PFSK-1 (cell line): Measurements from ENCODE around the gene VIP.

Source experiments
- FOXP2 ChIP-seq: optimal IDR thresholded peaks from 2 replicates; pipeline ENCODE3; 2011; ENCODE audit warnings: borderline replicate concordance, control low read depth, inconsistent platforms; ENCODE audit not compliant: insufficient read depth; ENCODE audit errors: extremely low read length, extremely low read depth
- POLR2AphosphoS5 ChIP-seq: IDR thresholded peaks from 2 replicates; pipeline ENCODE4 v1.6.1; 2012; ENCODE audit warnings: low read depth, mild to moderate bottlenecking, control low read depth, low read length, moderate library complexity
- SIN3A ChIP-seq: IDR thresholded peaks from 2 replicates; pipeline ENCODE4 v1.6.1; 2012; ENCODE audit warnings: mild to moderate bottlenecking, low read length, moderate library complexity, borderline replicate concordance; ENCODE audit not compliant: insufficient read depth
- TAF1 ChIP-seq: IDR thresholded peaks from 2 replicates; pipeline ENCODE4 v1.6.1; 2012; ENCODE audit warnings: low read length, control low read depth, borderline replicate concordance; ENCODE audit not compliant: insufficient read depth
- TF ChIP-seq, protein P1 (sequence below), 2 experiments: IDR thresholded peaks; 2 replicates each; pipeline versions ENCODE4 v1.6.1 to v1.8.0; 2011 to 2012; ENCODE audit warnings: low read depth in 2 of 2, low read length in 2 of 2, control low read depth in 1 of 2, inconsistent platforms in 1 of 2, mild to moderate bottlenecking in 1 of 2, moderate library complexity in 1 of 2; ENCODE audit not compliant: insufficient read depth in 1 of 2

The VIP gene

DNA sequence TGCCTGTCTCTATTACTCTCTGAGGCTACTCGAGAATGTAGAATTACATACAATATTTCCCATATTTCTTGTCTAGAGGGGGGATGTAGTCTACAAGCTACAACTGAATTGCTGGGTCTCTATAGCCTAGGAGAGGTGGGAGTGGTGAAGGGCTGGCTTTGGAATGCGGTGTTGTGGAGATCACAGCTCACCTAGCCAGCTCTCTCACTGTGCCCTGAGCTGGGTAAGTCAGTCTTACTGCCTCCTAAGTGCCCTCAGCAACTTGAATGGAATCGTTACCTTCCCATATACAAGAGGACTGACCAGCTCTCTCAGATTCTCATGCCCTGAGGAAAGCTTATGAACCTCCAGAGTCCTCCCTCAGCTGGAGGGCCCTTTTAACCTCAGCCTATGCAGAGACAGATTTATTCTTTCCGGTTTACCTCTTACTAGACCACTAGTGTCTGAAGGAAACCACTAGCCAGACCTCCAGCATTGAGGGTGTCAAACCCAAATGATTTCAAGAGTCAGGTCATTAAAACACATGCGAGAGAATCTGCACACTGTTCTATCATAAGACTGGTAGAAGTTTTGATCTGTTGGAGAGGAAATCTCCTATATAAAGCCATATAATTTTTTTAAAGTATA, 20.6 kb downstream of the VIP start:
- TF ChIP-seq POLR2AphosphoS5 = no peak
- no peak for TF ChIP-seq FOXP2
- TF ChIP-seq, protein P1, sequence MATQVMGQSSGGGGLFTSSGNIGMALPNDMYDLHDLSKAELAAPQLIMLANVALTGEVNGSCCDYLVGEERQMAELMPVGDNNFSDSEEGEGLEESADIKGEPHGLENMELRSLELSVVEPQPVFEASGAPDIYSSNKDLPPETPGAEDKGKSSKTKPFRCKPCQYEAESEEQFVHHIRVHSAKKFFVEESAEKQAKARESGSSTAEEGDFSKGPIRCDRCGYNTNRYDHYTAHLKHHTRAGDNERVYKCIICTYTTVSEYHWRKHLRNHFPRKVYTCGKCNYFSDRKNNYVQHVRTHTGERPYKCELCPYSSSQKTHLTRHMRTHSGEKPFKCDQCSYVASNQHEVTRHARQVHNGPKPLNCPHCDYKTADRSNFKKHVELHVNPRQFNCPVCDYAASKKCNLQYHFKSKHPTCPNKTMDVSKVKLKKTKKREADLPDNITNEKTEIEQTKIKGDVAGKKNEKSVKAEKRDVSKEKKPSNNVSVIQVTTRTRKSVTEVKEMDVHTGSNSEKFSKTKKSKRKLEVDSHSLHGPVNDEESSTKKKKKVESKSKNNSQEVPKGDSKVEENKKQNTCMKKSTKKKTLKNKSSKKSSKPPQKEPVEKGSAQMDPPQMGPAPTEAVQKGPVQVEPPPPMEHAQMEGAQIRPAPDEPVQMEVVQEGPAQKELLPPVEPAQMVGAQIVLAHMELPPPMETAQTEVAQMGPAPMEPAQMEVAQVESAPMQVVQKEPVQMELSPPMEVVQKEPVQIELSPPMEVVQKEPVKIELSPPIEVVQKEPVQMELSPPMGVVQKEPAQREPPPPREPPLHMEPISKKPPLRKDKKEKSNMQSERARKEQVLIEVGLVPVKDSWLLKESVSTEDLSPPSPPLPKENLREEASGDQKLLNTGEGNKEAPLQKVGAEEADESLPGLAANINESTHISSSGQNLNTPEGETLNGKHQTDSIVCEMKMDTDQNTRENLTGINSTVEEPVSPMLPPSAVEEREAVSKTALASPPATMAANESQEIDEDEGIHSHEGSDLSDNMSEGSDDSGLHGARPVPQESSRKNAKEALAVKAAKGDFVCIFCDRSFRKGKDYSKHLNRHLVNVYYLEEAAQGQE (IDR thresholded peaks at IDR 0.05; ENCODE audit: insufficient read depth in 1 of 2, low read depth in 2 of 2, low read length in 2 of 2) = no peak
- TF ChIP-seq SIN3A = no peak
- TF ChIP-seq TAF1 = no peak

DNA sequence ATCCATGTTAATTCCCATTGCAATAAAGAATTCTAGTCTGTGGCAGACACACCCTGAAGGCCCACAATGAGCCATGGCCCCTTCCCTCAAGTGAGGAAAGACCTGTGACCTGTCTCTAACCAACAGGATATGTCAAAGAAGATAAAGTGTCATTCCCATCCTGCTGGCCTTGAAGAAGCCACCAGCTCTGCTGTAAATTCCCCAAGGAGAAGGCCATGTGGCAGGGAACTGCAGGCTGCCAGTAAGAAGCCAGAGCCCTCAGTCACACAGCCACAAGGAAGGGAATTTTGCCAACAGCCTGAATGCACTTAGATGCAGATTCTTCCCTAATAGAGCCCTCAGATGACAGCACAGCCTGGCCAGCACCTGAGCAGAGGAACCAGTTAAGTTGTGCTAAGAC, 24.8 kb downstream of the VIP start:
- TF ChIP-seq SIN3A (no peak), POLR2AphosphoS5 (no peak), FOXP2 (no peak), TAF1 (no peak)
- TF ChIP-seq, protein P1 (IDR thresholded peaks at IDR 0.05; ENCODE audit: insufficient read depth in 1 of 2, low read depth in 2 of 2, low read length in 2 of 2) = no peak

DNA sequence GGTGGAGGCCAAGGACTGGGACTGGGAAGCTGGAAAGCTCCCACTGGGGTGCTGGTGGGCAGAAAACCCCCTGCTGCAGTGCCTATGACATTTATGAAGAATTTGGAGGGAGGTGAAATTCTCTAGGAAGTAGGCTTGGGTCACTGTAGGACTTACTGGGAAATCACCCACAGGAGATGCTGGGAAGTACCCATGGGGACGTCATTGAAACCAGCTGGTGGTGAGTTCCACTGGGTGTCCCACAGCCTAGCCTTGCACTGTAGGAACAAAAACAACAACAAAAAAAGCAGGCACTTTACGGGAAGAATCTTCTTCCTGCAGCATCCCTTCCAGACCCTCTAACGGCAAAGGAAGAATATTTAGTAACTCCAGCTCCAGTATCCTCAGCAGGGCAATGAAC, 26.2 kb downstream of the VIP start:
- TF ChIP-seq, protein P1 (IDR thresholded peaks at IDR 0.05; ENCODE audit: insufficient read depth in 1 of 2, low read depth in 2 of 2, low read length in 2 of 2) = no peak
- TF ChIP-seq POLR2AphosphoS5 = no peak
- TF ChIP-seq TAF1 = no peak

DNA sequence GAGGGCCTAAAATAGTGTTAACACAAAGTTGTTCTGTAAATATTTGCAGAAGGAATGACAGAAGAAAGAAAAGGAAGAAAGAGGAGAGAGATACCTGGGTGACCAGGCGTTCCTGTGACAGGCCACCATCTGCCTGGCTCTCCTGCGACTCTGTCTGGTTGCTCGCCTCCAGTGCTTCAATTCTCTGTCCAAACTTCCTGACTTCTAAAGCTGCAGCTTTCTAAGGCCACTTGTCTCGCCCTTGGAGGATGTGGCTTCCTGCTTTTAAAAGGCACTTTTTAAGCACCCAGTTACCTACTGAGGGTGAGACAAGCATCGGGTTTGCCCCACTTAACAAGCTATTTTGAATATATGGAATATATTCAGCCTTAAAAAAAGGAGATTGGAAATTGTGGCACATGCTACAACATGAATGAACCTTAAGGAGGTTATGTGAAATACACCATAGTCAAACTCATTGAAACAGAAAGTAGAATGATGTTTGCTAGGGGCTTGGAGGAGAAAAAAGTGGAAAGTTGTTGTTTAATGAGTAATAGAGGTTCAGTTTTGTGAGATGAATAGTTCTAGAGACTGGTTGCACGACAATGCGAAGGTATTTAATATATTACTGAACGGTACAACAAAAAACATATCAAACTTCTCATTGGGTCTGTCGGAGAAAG, 32.8 kb downstream of the VIP start:
- TF ChIP-seq FOXP2 (no peak), POLR2AphosphoS5 (no peak), SIN3A (no peak), TAF1 (no peak)
- TF ChIP-seq, protein P1 (IDR thresholded peaks at IDR 0.05; ENCODE audit: insufficient read depth in 1 of 2, low read depth in 2 of 2, low read length in 2 of 2) = no peak

DNA sequence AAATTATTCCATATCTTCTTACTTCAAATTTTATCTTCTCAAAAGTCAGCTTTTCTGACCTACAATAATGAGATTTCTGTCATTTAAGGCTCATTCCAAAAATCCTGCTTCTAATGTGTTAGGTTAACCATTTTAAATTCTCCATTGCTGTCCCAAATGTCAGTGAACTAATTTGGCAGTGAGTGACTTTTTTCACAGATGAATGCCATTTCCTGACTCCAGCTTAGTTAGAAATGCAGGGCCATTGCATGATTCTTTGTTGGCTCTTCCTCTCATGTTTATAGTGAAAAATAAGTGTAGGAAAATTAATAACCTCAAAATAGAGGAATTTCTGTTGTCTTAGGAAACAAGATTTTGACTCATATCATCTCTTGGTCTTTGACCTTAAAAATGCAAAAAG, 44.1 kb downstream of the VIP start:
- TF ChIP-seq FOXP2 (no peak), SIN3A (no peak)
